ENCODE measurements around the gene SELENOM.

The SELENOM gene

GRCh38 chr22:31056986-31057599, 50.3 kb downstream of the SELENOM start:
- no peaks in the 10 kb centered on the region for H3K27me3 ChIP-seq (ENCODE audit: low read depth)
- no peaks in the 10 kb centered on the region for H3K4me1 ChIP-seq
- no peaks in the 10 kb centered on the region for H3K9me3 ChIP-seq
- in situ Hi-C loops (cut with MboI; ENCODE audit: low sequenced_read_pairs), result no loop called here
- H3K4me3 ChIP-seq, result no peak overlapping the region
- H3K36me3 ChIP-seq (replicated peaks), result no peaks in the 10 kb centered on the region
- DNase-seq (ENCODE audit: low spot score in 2 of 2), result no peak

- peak in 1 of 2 experiments; percentile 22 for DNase-seq (ENCODE audit: low spot score in 2 of 2)
- Histone ChIP-seq H3K36me3 (replicated peaks) (no peaks in the 10 kb centered on the region), H3K9me3 (no peaks in the 10 kb centered on the region), H3K4me1 (no peaks in the 10 kb centered on the region), H3K27me3 (ENCODE audit: low read depth) (no peaks in the 10 kb centered on the region), H3K4me3 (no peak overlapping the region)
- in situ Hi-C loops (cut with MboI; ENCODE audit: low sequenced_read_pairs), result no loop called here
These were observed 51.7 kb downstream of the SELENOM start for GRCh38 chr22:31055635-31056159.

GRCh38 chr22:31055117-31055634, 52.2 kb downstream of the SELENOM start:
- in situ Hi-C loops (cut with MboI; ENCODE audit: low sequenced_read_pairs), result no loop called here
- Histone ChIP-seq H3K36me3 (replicated peaks) (no peaks in the 10 kb centered on the region), H3K9me3 (no peaks in the 10 kb centered on the region), H3K27me3 (ENCODE audit: low read depth) (no peaks in the 10 kb centered on the region), H3K4me1 (no peaks in the 10 kb centered on the region), H3K4me3 (no peak overlapping the region)
- DNase-seq (ENCODE audit: low spot score in 2 of 2), result no peak

All from HAP-1 (cell line).